ENCODE measurements around the gene AS3MT.
"Not testable (repeated sequence)": the region's sequence is repeated elsewhere in the genome, so short reads cannot be mapped to it uniquely, and the experiment has no call there.

Gene AS3MT

GRCh38 chr10:102923601-102924000 is 54.3 kb downstream of the AS3MT start:
- no peak for DNase-seq

DNA sequence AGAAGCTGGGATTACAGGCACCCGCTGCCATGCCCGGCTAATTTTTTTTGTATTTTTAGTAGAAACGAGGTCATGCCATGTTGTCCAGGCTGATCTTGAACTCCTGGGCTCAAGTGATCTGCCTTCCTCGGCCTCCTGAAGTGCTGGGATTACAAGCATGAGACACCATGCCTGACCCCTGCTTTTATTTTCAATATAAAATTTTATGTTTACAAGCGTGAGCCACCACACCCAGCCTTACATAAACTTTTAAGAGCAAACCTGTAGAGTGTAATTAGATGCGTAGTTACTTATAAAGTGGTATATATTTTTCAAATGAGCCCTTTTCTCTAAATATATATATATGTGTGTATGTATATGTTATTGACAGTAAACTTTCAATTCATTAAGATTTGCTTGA is 57.6 kb downstream of the AS3MT start:
- DNase-seq: no peak

GRCh38 chr10:102927311-102928010 is 58.2 kb downstream of the AS3MT start:
- no peak for DNase-seq

DNA sequence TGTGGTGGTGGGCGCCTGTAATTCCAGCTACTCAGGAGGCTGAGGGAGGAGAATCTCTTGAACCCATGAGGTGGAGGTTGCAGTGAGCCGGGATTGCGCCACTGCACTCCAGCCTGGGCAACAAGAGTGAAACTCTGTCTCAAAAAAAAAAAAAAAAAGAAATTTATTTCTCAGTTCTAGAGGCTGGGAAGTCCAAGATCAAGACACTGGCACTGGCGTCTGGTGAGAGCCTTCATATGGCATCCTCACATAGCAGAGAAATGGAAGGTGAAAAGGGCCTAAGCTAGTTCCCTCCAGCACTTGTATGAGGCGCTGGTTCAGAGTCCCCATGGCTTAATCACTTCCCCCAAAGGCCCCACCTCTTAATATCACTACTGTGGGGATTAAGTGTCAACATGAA is 59.2 kb downstream of the AS3MT start:
- not testable (repeated sequence) for DNase-seq

DNA sequence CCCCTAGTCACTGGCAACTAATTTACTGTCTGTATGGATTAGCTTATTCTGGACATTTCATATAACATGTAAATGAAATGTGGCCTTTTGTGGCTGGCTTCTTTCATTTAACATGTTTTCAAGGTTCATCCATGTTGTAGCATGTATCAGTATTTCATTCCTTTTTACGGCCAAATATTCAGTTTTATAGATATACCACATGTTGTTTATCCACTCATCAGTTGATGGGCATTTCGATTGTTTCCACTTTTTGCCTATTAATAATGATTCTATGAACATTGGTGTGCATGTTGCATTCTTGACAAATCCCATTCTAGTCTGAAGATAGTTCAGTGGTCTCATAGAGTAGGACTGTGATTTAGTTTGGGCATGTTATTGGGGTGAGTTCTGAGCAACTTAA is 61.5 kb downstream of the AS3MT start:
- no peak for DNase-seq

DNA sequence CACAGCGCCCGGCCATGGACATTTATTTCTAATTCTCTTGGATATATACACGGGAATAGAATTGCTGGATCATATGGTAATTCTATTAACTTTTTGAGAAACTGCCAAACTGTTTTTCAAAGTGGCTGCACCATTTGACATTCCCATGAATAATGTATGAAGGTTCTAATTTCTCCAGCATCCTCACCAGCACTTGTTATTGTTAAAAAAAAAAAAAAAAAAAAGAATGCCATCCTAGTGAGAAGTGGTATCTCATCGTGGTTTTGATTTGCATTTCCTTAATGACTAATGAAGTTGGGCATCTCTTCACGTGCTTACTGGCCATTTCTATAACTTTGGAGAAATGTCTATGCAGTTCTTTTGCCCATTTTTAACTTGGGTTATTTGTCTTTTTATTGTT is 62.4 kb downstream of the AS3MT start:
- DNase-seq: no peak

- DNase-seq: no peak
Measured at GRCh38 chr10:102935505-102935904, 66.2 kb downstream of the AS3MT start.

DNA sequence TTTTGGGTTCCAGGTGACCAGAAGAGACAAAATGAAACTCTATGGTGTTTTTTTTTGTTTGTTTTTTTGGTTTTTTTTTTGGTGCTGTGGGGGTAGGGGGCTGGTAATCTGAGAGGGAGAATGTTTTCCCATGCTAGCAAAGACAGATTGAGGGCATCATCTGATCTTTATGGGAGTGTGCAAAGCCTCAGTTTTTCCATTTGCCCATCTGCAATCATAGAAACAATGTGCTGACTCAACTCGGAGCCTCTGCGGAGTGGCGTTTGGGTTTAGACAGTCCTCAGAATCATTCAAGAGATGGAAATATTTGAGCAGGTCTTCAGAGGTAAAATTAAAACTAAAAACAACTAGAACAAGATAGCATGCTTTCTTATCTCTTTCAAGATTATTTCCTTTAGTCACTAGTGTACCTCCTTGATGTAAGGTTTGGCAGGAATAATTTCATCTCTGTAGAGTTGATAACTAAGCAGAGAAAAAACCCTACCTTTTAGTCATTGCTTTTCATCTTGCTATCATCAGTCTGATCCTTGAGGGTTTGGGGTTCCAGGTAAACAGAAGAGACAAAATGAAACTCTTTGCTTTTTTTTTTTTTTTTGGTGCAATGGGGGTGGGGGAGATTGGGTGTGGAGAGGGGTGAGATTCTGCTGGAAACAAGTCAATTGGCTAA is 66.8 kb downstream of the AS3MT start:
- DNase-seq: no peak

DNA sequence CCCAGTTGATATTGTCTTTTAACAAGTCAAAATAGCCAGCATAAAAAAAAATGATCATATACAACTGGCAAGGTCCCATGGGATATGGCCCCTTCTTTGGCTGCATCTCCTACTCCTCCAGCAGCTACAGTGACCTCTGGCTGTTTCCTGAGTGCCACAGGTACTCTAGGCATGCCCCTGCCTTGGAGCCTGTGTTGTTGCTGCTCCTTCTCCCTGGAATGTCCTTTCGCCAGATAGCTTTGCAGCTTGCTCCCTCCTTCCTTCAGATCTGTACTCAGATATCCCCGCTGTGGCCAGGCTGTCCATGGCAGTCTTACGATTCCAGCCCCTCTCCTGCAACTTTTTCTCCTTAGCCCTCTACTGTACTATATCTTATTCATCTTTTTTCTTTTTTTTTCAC is 72.1 kb downstream of the AS3MT start:
- no peak for DNase-seq

GRCh38 chr10:102945449-102945848 is 76.2 kb downstream of the AS3MT start:
- no peak for DNase-seq

- DNase-seq: no peak
Measured at GRCh38 chr10:102945962-102946361, 76.7 kb downstream of the AS3MT start.

DNA sequence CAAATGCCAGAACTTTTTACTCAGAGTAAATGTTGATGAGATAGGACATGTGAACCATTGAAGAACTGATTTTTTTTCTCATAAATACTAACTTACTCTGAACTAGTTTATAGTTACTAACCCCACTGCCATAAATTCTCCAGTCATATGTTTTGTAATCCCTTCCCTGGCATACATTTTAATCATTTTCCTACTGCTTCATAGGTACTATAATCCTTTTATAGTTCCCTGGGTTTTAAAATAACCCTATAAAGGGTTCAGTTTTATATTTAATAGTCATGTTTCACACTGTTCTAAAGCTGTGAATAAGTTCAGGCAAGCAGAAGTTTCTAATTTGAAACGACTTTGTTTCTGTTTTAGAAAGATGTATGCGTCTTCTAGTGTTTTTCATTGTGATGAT is 77.7 kb downstream of the AS3MT start:
- DNase-seq: no peak

GRCh38 chr10:102948176-102948575 is 78.9 kb downstream of the AS3MT start:
- DNase-seq: no peak

- no peak for DNase-seq
Measured at GRCh38 chr10:102948786-102949185, 79.5 kb downstream of the AS3MT start.

DNA sequence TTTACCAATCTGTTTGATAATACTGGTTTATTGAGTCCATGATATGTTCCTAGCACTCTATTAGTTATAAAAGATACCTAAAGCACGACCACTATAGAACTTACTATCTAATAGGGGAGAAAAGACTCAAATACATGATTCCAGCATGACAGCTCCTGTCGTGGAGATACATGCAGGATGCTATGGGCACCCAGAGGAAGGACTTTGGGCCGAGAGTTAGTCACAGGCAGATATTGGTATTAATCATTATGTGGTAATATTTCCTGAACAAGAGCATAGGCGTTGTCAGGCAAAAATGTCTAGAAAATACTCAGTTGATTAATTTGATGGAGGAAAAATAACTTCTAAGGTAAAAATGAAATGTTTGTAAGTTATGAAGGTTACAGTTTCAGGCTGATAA is 80.6 kb downstream of the AS3MT start:
- no peak for DNase-seq

DNA sequence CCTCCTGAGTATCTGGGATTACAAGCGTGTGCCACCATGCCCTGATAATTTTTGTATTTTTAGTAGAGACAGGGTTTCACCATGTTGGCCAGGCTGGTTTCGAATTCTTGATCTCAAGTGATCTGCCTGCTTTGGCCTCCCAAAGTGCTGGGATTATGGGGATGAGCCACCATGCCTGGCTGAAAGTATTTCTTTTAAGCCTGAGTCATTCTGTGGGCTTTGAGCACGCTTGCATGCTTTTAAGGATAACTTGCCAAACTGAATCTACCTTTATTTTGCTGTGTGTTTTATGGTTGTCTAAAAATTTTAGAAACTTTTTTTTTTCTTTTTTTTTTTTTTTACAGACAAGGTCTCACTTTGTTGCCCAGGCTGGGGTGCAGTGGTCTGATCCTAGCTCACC is 82.0 kb downstream of the AS3MT start:
- no peak for DNase-seq
